LNCAP (cell line): ENCODE data around the gene CISH.

Experiments
- CTCF ChIP-seq: fragments of 450-650 bp; IDR thresholded peaks from 2 replicates; pipeline ENCODE4 v1.5.1; 2017; ENCODE audit warnings: mild to moderate bottlenecking

Gene CISH

GRCh38 chr3:50587373-50587772 is 24.2 kb downstream of the CISH start:
- no peak for TF ChIP-seq CTCF

- no peak for TF ChIP-seq CTCF
These were observed 24.9 kb downstream of the CISH start for GRCh38 chr3:50586763-50587070.

- TF ChIP-seq CTCF, result no peak
These were observed 25.4 kb downstream of the CISH start for GRCh38 chr3:50585919-50586762.

GRCh38 chr3:50584391-50584790 is 27.2 kb downstream of the CISH start:
- no peak for TF ChIP-seq CTCF

GRCh38 chr3:50583897-50584296 is 27.7 kb downstream of the CISH start:
- no peak for TF ChIP-seq CTCF

GRCh38 chr3:50582083-50582482 is 29.5 kb downstream of the CISH start:
- no peak for TF ChIP-seq CTCF

- no peak for TF ChIP-seq CTCF
These were observed 30.1 kb downstream of the CISH start for GRCh38 chr3:50581459-50581842.
